ENCODE data around the gene FNTB.

DNA sequence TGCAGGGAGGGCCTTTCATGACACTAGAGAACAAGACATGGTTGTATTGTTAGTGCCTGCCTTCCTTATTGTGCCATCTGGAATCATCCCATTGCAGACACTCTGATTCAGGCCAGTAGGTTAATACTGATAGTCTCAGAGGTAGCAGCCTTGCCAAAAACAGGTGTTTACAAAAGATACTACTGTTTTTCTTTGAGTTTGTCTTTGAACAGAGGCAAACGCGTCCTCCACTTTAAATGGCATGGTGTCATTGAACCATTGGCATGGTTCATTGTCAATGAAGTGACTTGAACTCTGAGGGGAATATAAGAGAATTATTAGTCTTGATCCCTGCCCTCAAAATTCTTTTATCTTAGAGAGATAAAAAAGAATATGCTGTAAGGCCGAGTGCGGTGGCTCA, 4.2 kb downstream of the FNTB start:
- TF ChIP-seq, protein P1, sequence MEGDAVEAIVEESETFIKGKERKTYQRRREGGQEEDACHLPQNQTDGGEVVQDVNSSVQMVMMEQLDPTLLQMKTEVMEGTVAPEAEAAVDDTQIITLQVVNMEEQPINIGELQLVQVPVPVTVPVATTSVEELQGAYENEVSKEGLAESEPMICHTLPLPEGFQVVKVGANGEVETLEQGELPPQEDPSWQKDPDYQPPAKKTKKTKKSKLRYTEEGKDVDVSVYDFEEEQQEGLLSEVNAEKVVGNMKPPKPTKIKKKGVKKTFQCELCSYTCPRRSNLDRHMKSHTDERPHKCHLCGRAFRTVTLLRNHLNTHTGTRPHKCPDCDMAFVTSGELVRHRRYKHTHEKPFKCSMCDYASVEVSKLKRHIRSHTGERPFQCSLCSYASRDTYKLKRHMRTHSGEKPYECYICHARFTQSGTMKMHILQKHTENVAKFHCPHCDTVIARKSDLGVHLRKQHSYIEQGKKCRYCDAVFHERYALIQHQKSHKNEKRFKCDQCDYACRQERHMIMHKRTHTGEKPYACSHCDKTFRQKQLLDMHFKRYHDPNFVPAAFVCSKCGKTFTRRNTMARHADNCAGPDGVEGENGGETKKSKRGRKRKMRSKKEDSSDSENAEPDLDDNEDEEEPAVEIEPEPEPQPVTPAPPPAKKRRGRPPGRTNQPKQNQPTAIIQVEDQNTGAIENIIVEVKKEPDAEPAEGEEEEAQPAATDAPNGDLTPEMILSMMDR (IDR thresholded peaks at IDR 0.05; ENCODE audit: poor library complexity, severe bottlenecking): no peak
- no peak for TF ChIP-seq EP300 (conservative IDR thresholded peaks at IDR 0.05; ENCODE audit: poor library complexity, severe bottlenecking)
- no peak for TF ChIP-seq POLR2AphosphoS5 (IDR thresholded peaks at IDR 0.05)
- TF ChIP-seq EZH2 (IDR thresholded peaks at IDR 0.05; ENCODE audit: borderline replicate concordance, insufficient read depth, low read length, poor library complexity, severe bottlenecking): no peak
